Hematopoietic multipotent progenitor cell treated with erythropoietin and hydrocortisone succinate and interleukin-3 and kit ligand, for 4 days (in vitro differentiated cells): ENCODE data around the gene COL4A1.

ENCODE experiments used
- DNase-seq: peaks from one replicate; pipeline ENCODE4 v3.0.0-alpha.2; 2015

Gene COL4A1

GRCh38 chr13:110272651-110273050 is 34.3 kb downstream of the COL4A1 start:
- no peak for DNase-seq

- no peak for DNase-seq
Measured at GRCh38 chr13:110272227-110272626, 34.7 kb downstream of the COL4A1 start.

GRCh38 chr13:110271313-110271712 is 35.6 kb downstream of the COL4A1 start:
- DNase-seq, result no peak

GRCh38 chr13:110270507-110270906 is 36.5 kb downstream of the COL4A1 start:
- no peak for DNase-seq

- DNase-seq, result no peak
Measured at GRCh38 chr13:110269509-110270185, 37.3 kb downstream of the COL4A1 start.

- no peak for DNase-seq
Measured at GRCh38 chr13:110268576-110269185, 38.3 kb downstream of the COL4A1 start.

GRCh38 chr13:110268061-110268460 is 38.9 kb downstream of the COL4A1 start:
- no peak for DNase-seq

- DNase-seq, result peak; percentile 9
Measured at GRCh38 chr13:110266983-110267382, 40.0 kb downstream of the COL4A1 start.

GRCh38 chr13:110266431-110266809 is 40.5 kb downstream of the COL4A1 start:
- no peak for DNase-seq

GRCh38 chr13:110265682-110266430 is 41.1 kb downstream of the COL4A1 start:
- no peak for DNase-seq

- no peak for DNase-seq
Measured at GRCh38 chr13:110265341-110265681, 41.6 kb downstream of the COL4A1 start.

- no peak for DNase-seq
Measured at GRCh38 chr13:110264685-110265275, 42.2 kb downstream of the COL4A1 start.

- DNase-seq, result no peak
Measured at GRCh38 chr13:110263888-110264287, 43.1 kb downstream of the COL4A1 start.

GRCh38 chr13:110263404-110263803 is 43.6 kb downstream of the COL4A1 start:
- no peak for DNase-seq

- no peak for DNase-seq
Measured at GRCh38 chr13:110262508-110263291, 44.3 kb downstream of the COL4A1 start.

- DNase-seq, result no peak
Measured at GRCh38 chr13:110262082-110262436, 44.9 kb downstream of the COL4A1 start.

- DNase-seq, result no peak
Measured at GRCh38 chr13:110261166-110262081, 45.5 kb downstream of the COL4A1 start.

GRCh38 chr13:110259651-110260050 is 47.3 kb downstream of the COL4A1 start:
- no peak for DNase-seq

GRCh38 chr13:110258876-110259631 is 47.9 kb downstream of the COL4A1 start:
- no peak for DNase-seq

GRCh38 chr13:110257408-110257807 is 49.5 kb downstream of the COL4A1 start:
- DNase-seq, result no peak
